ENCODE measurements around the gene TAF11. TPM values are rescaled to one million over a fixed set of nuclear protein-coding genes. Genes with fewer than 3 reads are reported as not detected.

Gene TAF11
- total and polyA plus RNA-seq, 2 of the 8 experiments (the other 6 are each of a cell fraction or from before 2014, with no cell fraction given), result 38.2 to 48.6 TPM

DNA sequence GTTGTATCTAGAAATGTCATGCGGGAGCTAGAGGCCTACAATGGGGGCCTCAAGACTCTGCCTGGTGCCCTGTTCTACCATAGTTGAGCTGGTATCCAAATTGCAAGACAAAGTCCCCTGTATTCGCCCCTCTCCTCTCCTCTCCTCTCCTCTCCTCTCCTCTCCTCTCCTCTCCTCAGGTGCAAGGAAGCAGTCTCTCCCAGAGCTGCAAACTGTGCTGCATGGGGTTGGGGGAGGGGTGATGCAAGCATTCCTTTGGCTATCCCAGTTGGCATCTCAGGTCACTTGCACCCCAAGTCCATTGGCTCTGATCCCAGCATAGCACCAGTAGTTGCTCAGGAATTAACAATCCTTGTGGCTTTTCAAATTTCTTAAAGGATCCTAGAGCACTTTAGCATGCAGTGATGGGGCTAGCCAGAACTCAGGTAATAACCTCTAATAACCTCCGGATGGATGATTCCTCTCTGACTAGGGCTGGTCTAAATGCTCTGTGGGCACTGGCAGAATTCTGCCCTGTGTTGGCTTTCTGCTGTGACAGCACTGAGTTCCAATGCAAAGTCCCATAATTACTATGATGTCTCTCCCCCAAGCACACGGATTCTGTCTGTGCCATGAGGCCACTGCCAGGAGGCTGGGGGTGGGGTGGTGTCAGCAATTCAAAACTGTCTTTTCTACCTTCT is 35.3 kb downstream of the TAF11 start:
- WGBS, 2 experiments (ENCODE audit: extremely low coverage in 1 of 2, insufficient coverage in 1 of 2, insufficient read length in 1 of 2, insufficient replicate concordance in 2 of 2, low coverage in 1 of 2, low lambda C conversion rate in 2 of 2, missing lambda C conversion rate in 1 of 2), result 82% methylated on average over 3 of the region's 4 CpGs; no CpG with 5 or more reads in 1 of the 2 experiments
- no peak overlapping the region for H3K56ac ChIP-seq (replicated peaks; ENCODE audit: insufficient read length, low read depth, low read length)
- no peak overlapping the region for H3K18ac ChIP-seq (ENCODE audit: extremely low read depth, low read length)
- H2BK5ac ChIP-seq (ENCODE audit: low read depth, low read length), result no peak overlapping the region
- H3K4me3 ChIP-seq (ENCODE audit: extremely low read depth in 1 of 4, insufficient read depth in 2 of 4, low read depth in 3 of 4, low read length in 4 of 4), result no peak overlapping the region
- no peak overlapping the region for H4K91ac ChIP-seq (replicated peaks; ENCODE audit: insufficient read length, low read length)
- H2BK120ac ChIP-seq (replicated peaks; ENCODE audit: low read depth, low read length), result no peak overlapping the region
- no peak overlapping the region for H3K14ac ChIP-seq (ENCODE audit: insufficient read length)
- no peak overlapping the region for H3K27ac ChIP-seq (ENCODE audit: low read depth, low read length)
- CTCF ChIA-PET (ENCODE audit: partially characterized antibody), result interaction anchor here (0.6 to 1.5 kb wide), 3 partner anchors 16 to 33 kb away, joined by 3 to 4 read pairs (median 3); no protein-coding TSS in a partner anchor
- peaks cover 3 to 6% (median 5%) of the 10 kb centered on the region in 4 experiments; a peak in 4 of 7 replicates for H3K4me1 ChIP-seq (replicated peaks in 1 of 4; ENCODE audit: control insufficient read depth in 3 of 4, insufficient read depth in 4 of 4, low read length in 3 of 4)
- no peaks in the 10 kb centered on the region for H3K23me2 ChIP-seq (ENCODE audit: low read depth, low read length)
- H4K20me1 ChIP-seq (replicated peaks in 1 of 2; ENCODE audit: control insufficient read depth in 1 of 2, insufficient read depth in 2 of 2, low read length in 2 of 2), result peaks cover 0 to 3% of the 10 kb centered on the region in 2 experiments
- no peak overlapping the region for H3K4me2 ChIP-seq (ENCODE audit: insufficient read depth in 1 of 2, low read depth in 2 of 2, low read length in 2 of 2)
- no peak overlapping the region for H2AK5ac ChIP-seq (ENCODE audit: low read depth, low read length)
- no peaks in the 10 kb centered on the region for H3K9me3 ChIP-seq (ENCODE audit: insufficient read depth in 2 of 2, low read depth in 1 of 2, low read length in 1 of 2)
- no peak overlapping the region for H2BK20ac ChIP-seq (ENCODE audit: low read length)
- H2BK15ac ChIP-seq (ENCODE audit: low read length), result no peak overlapping the region
- no peaks in the 10 kb centered on the region for H3K79me1 ChIP-seq (ENCODE audit: low read depth, low read length)
- DNase-seq (ENCODE audit: low read depth in 1 of 2, low spot score in 2 of 2), result no peak
- H3K36me3 ChIP-seq (ENCODE audit: control insufficient read depth in 2 of 4, insufficient read depth in 4 of 4, low read length in 3 of 4), result peaks cover 4 to 19% (median 11%) of the 10 kb centered on the region in 4 experiments; a peak in 7 of 8 replicates
- H2BK12ac ChIP-seq (ENCODE audit: low read depth, low read length), result no peak overlapping the region
- no peak for FAIRE-seq
- no peak overlapping the region for H3K23ac ChIP-seq (ENCODE audit: insufficient read length)
- no peak overlapping the region for H3K4ac ChIP-seq (replicated peaks; ENCODE audit: insufficient read length, low read depth, low read length)
- POLR2A ChIA-PET (ENCODE audit: partially characterized antibody), result interaction anchor here (0.6 to 1.6 kb wide), 5 partner anchors 22 to 85 kb away, joined by 3 to 4 read pairs (median 3); partner anchors contain the start of gene TAF11
- no peak overlapping the region; the same call in 1 of the 2 replicates for H4K8ac ChIP-seq (ENCODE audit: extremely low read depth, insufficient read depth, low read length)
- H3K79me2 ChIP-seq (ENCODE audit: control insufficient read depth in 1 of 2, insufficient read depth in 2 of 2, low read length in 2 of 2), result no peaks in the 10 kb centered on the region
- no peak overlapping the region for H2AFZ ChIP-seq (ENCODE audit: low read length)
- no peaks in the 10 kb centered on the region for H3K27me3 ChIP-seq (replicated peaks in 1 of 4; ENCODE audit: control insufficient read depth in 3 of 4, extremely low read depth in 1 of 4, insufficient read depth in 3 of 4, low read length in 3 of 4)
- H3K9ac ChIP-seq (replicated peaks in 1 of 4; ENCODE audit: extremely low read depth in 1 of 4, low read depth in 3 of 4, low read length in 3 of 4), result no peak overlapping the region
- no peak overlapping the region for H4K5ac ChIP-seq (ENCODE audit: insufficient read length, low read depth, low read length)
- TF ChIP-seq CHD2 (IDR thresholded peaks at IDR 0.05; ENCODE audit: low read length) (no peak), TCF12 (IDR thresholded peaks at IDR 0.05; ENCODE audit: low read depth, low read length) (no peak), TEAD4 (IDR thresholded peaks at IDR 0.05; ENCODE audit: low read depth, low read length) (no peak), SP2 (IDR thresholded peaks at IDR 0.05; ENCODE audit: low read length) (no peak), POLR2A (IDR thresholded peaks at IDR 0.05; ENCODE audit: control extremely low read depth in 1 of 2, low read depth in 2 of 2, low read length in 2 of 2) (no peak), CBX5 (IDR thresholded peaks at IDR 0.05; ENCODE audit: low read depth, low read length) (no peak), BCL11A (IDR thresholded peaks at IDR 0.05; ENCODE audit: low read depth in 2 of 2, low read length in 2 of 2) (no peak), ZNF274 (IDR thresholded peaks at IDR 0.05; ENCODE audit: borderline replicate concordance, extremely low read depth, low read length) (no peak), EZH2 (IDR thresholded peaks at IDR 0.05; ENCODE audit: low read depth, low read length, severe bottlenecking) (no peak), KDM5A (IDR thresholded peaks at IDR 0.05; ENCODE audit: low read length) (no peak)
- TF ChIP-seq, protein P1, sequence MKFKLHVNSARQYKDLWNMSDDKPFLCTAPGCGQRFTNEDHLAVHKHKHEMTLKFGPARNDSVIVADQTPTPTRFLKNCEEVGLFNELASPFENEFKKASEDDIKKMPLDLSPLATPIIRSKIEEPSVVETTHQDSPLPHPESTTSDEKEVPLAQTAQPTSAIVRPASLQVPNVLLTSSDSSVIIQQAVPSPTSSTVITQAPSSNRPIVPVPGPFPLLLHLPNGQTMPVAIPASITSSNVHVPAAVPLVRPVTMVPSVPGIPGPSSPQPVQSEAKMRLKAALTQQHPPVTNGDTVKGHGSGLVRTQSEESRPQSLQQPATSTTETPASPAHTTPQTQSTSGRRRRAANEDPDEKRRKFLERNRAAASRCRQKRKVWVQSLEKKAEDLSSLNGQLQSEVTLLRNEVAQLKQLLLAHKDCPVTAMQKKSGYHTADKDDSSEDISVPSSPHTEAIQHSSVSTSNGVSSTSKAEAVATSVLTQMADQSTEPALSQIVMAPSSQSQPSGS (IDR thresholded peaks at IDR 0.05; ENCODE audit: low read length), result no peak
- TF ChIP-seq, protein P2, sequence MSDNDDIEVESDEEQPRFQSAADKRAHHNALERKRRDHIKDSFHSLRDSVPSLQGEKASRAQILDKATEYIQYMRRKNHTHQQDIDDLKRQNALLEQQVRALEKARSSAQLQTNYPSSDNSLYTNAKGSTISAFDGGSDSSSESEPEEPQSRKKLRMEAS (IDR thresholded peaks at IDR 0.05), result no peak
